GM23338 (cell line): ENCODE data around the gene TMEM145. TPM values are rescaled to one million over a fixed set of nuclear protein-coding genes. Genes with fewer than 3 reads are reported as not detected.

Experiments
- ATAC-seq: fragments of 200-7000 bp; cut with Tn5 transposase; 3 replicates; pipeline ENCODE4 v1.9.1; 2020
- DNase-seq: peaks from one replicate; pipeline ENCODE4 v3.0.0-alpha.2; 2015; ENCODE audit warnings: low spot score
- H2AFZ ChIP-seq: fragments of 200-600 bp; sonication (generic); 2 replicates; pipeline ENCODE4 v1.8.0; 2016; ENCODE audit warnings: antibody characterized with exemption, mild to moderate bottlenecking, moderate library complexity
- H3F3A ChIP-seq: fragments of 200-600 bp; sonication (generic); replicated peaks from 2 replicates; pipeline ENCODE4 v1.8.0; 2017; ENCODE audit warnings: antibody characterized with exemption, mixed run types, low read depth
- H3K27ac ChIP-seq: fragments of 200-600 bp; sonication (generic); 2 replicates; pipeline ENCODE4 v1.6.1; 2016; ENCODE audit warnings: low read depth
- H3K27me3 ChIP-seq: fragments of 200-600 bp; sonication (generic); 2 replicates; pipeline ENCODE4 v1.8.0; 2016; ENCODE audit warnings: mild to moderate bottlenecking, mixed run types, moderate library complexity; ENCODE audit not compliant: insufficient read depth
- H3K36me3 ChIP-seq: fragments of 200-600 bp; sonication (generic); 2 replicates; pipeline ENCODE4 v1.8.0; 2016; ENCODE audit warnings: mild to moderate bottlenecking; ENCODE audit not compliant: insufficient read depth
- H3K4me1 ChIP-seq: fragments of 200-600 bp; sonication (generic); 2 replicates; pipeline ENCODE4 v1.8.0; 2016; ENCODE audit warnings: mild to moderate bottlenecking, moderate library complexity; ENCODE audit not compliant: insufficient read depth
- H3K4me2 ChIP-seq: fragments of 200-600 bp; sonication (generic); 2 replicates; pipeline ENCODE4 v1.7.1; 2017; ENCODE audit warnings: mixed run types
- H3K4me3 ChIP-seq: fragments of 200-600 bp; sonication (generic); 2 replicates; pipeline ENCODE4 v1.6.1; 2016; ENCODE audit warnings: mixed run types
- H3K79me2 ChIP-seq: fragments of 200-600 bp; sonication (generic); replicated peaks from 2 replicates; pipeline ENCODE4 v1.8.0; 2017; ENCODE audit warnings: mild to moderate bottlenecking; ENCODE audit not compliant: insufficient read depth
- H3K9me2 ChIP-seq: fragments of 200-600 bp; sonication (generic); 2 replicates; pipeline ENCODE4 v1.8.0; 2017; ENCODE audit not compliant: insufficient read depth
- H4K20me1 ChIP-seq: fragments of 200-600 bp; sonication (generic); replicated peaks from 2 replicates; pipeline ENCODE4 v1.8.0; 2017; ENCODE audit warnings: mild to moderate bottlenecking; ENCODE audit not compliant: insufficient read depth
- H3K27ac Mint-ChIP-seq: 2 replicates; pipeline ENCODE4 v1.8.0; 2020; ENCODE audit warnings: inconsistent platforms, mild to moderate bottlenecking, moderate library complexity, mixed read lengths
- H3K27me3 Mint-ChIP-seq: 3 replicates; pipeline ENCODE4 v1.8.0; 2022; ENCODE audit warnings: low read depth, mild to moderate bottlenecking, moderate library complexity, mixed read lengths, inconsistent platforms; ENCODE audit not compliant: insufficient read depth, poor library complexity
- H3K36me3 Mint-ChIP-seq: 3 replicates; pipeline ENCODE4 v1.8.0; 2021; ENCODE audit warnings: low read depth, mild to moderate bottlenecking, inconsistent platforms, moderate library complexity, mixed read lengths
- H3K4me1 Mint-ChIP-seq: 3 replicates; pipeline ENCODE4 v1.8.0; 2020; ENCODE audit warnings: mild to moderate bottlenecking, inconsistent platforms, mixed read lengths
- H3K4me3 Mint-ChIP-seq: 3 replicates; pipeline ENCODE4 v1.8.0; 2021; ENCODE audit warnings: moderate library complexity, mild to moderate bottlenecking, inconsistent platforms, mixed read lengths
- H3K9me3 Mint-ChIP-seq: 3 replicates; pipeline ENCODE4 v1.8.0; 2020; ENCODE audit warnings: moderate library complexity, mild to moderate bottlenecking, inconsistent platforms, mixed read lengths
- CREB1 ChIP-seq: fragments of 250-450 bp; sonication (Bioruptor Pico); IDR thresholded peaks from 2 replicates; pipeline ENCODE4 v1.5.0; 2020; ENCODE audit warnings: low read depth, mild to moderate bottlenecking, moderate library complexity
- EZH2 ChIP-seq: fragments of 200-600 bp; sonication (generic); IDR thresholded peaks from one replicate; pipeline ENCODE4 v1.8.0; 2017; ENCODE audit warnings: antibody characterized with exemption, mild to moderate bottlenecking, low read depth; ENCODE audit not compliant: unreplicated experiment
- JUNB ChIP-seq: IDR thresholded peaks from one replicate; pipeline ENCODE4 v1.6.1; 2016; ENCODE audit warnings: antibody characterized with exemption; ENCODE audit not compliant: unreplicated experiment
- REST ChIP-seq: IDR thresholded peaks from one replicate; pipeline ENCODE4 v1.6.1; 2018; ENCODE audit warnings: antibody characterized with exemption; ENCODE audit not compliant: unreplicated experiment
- STAT1 ChIP-seq: IDR thresholded peaks from one replicate; pipeline ENCODE4 v1.6.1; 2016; ENCODE audit warnings: antibody characterized with exemption; ENCODE audit not compliant: unreplicated experiment
- ZNF331 ChIP-seq: fragments of 250-450 bp; sonication (Bioruptor Pico); IDR thresholded peaks from 2 replicates; pipeline ENCODE4 v1.5.0; 2020; ENCODE audit warnings: low read depth, mild to moderate bottlenecking, moderate library complexity
- ZNF462 ChIP-seq: fragments of 250-450 bp; sonication (Bioruptor Pico); IDR thresholded peaks from 2 replicates; pipeline ENCODE4 v1.5.0; 2020; ENCODE audit warnings: mild to moderate bottlenecking, moderate library complexity
- polyA plus RNA-seq: library from polyadenylated mRNA; unstranded; fragments of >200 nt; fragmentation: Nextera tagmentation; extraction: Ambion mirVana; gene quantifications from 2 replicates; pipeline ENCODE4 v1.2.1, GENCODE V29; 2016
- total RNA-seq: library from RNA; depleted of rRNA; stranded (reverse); fragments of >200 nt; shearing (Covaris generic); gene quantifications from 2 replicates; pipeline ENCODE4 v1.2.3, GENCODE V29; 2014

TMEM145 gene
- total and polyA plus RNA-seq, 2 experiments from 2014 or later = 1.9 to 5.4 TPM

- no peak for TF ChIP-seq ZNF462
- TF ChIP-seq STAT1 = no peak
These were observed 26.6 kb upstream of the TMEM145 start (continued) for GRCh38 chr19:42286349-42287016.

- no peaks in the 10 kb centered on the region for H3K27me3 ChIP-seq
- no peak overlapping the region for H3K4me2 ChIP-seq
- H3F3A ChIP-seq = peaks cover 16% of the 10 kb centered on the region
- H3K9me3 Mint-ChIP-seq = no peaks in the 10 kb centered on the region
- peaks cover 30% of the 10 kb centered on the region for H3K4me1 Mint-ChIP-seq
- peaks cover 16% of the 10 kb centered on the region for H3K4me1 ChIP-seq
- peaks cover 18% of the 10 kb centered on the region for H3K27me3 Mint-ChIP-seq
- no peak overlapping the region for H2AFZ ChIP-seq
- peaks cover 4% of the 10 kb centered on the region; the same call in 1 of the 2 replicates for H3K36me3 ChIP-seq
- H3K27ac Mint-ChIP-seq = no peak overlapping the region
- H3K36me3 Mint-ChIP-seq = peaks cover 23% of the 10 kb centered on the region
- no peak overlapping the region for H3K27ac ChIP-seq
- H3K4me3 ChIP-seq = no peak overlapping the region
- H3K79me2 ChIP-seq = peaks cover 20% of the 10 kb centered on the region
- no peak for ATAC-seq
- no peaks in the 10 kb centered on the region for H3K9me2 ChIP-seq
- no peak overlapping the region for H3K4me3 Mint-ChIP-seq
- no peak for DNase-seq
- peaks cover 4% of the 10 kb centered on the region; the same call in 1 of the 2 replicates for H4K20me1 ChIP-seq
- TF ChIP-seq JUNB (no peak), CREB1 (CRISPR knock-in tag) (no peak), REST (no peak), EZH2 (no peak), ZNF331 (CRISPR knock-in tag) (no peak)
These were observed 25.9 kb upstream of the TMEM145 start for GRCh38 chr19:42287017-42287826.
